DOHH2 (cell line): Measurements from ENCODE around the gene CDK13.

ENCODE experiments used
- CTCF ChIP-seq: fragments of 200-600 bp; sonication (generic); IDR thresholded peaks from one replicate; pipeline ENCODE4 v1.5.1; 2014; ENCODE audit warnings: antibody characterized with exemption, mild to moderate bottlenecking, low read depth, low read length; ENCODE audit not compliant: poor library complexity, severe bottlenecking
- EZH2phosphoT487 ChIP-seq: fragments of 200-600 bp; sonication (generic); IDR thresholded peaks from 2 replicates; pipeline ENCODE4 v1.6.1; 2017; ENCODE audit warnings: borderline replicate concordance, mild to moderate bottlenecking, antibody characterized with exemption, low read length, moderate library complexity, mixed read lengths

DNA sequence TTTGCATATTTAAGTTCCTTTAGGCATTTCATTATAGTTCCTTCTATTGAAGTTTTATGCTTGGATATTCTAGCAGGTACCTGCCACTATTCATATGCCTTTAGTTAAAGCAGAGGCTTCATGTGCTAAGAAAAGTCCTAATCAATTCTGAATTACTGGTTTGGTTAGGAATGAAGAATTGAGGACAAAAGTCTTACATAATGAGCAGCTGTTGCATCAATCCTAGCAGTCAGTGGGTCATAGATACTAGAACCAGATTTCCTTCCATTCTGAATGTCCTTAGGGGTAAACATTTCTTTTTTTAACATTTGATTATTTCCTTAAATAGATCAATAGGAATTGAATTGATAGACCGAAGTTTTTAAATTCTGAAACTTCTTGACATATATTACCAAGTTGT lies 59.2 kb downstream of the CDK13 start:
- TF ChIP-seq CTCF (no peak), EZH2phosphoT487 (no peak)
